HPDE6-E6E7 (cell line): Measurements from ENCODE around the gene NT5DC4.

Experiments
- DNase-seq: peaks from one replicate; pipeline ENCODE4 v3.0.0; 2011; ENCODE audit warnings: missing footprints; ENCODE audit errors: extremely low spot score

The NT5DC4 gene

DNA sequence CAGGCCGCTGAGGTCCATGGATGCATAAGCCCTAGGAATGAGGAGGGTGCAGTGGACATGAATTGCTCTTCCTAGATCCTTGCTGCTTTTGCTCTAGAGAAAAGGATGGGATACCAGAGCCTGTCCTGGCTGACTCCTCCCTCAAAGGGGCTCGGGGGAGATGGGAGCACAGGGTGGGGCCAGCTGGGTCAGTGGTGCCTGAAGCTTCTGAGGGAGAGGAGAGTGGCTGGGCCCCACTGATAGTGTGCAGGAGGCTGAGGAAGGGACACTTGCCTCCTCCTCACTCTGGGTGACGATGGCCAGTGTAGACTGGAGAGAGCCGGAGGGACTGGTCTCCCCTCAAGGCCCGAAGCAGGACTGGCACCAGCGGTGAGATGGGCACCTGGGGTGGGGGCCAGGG lies at the start of gene NT5DC4:
TSS of gene NT5DC4 (plus strand) at position 236 of the 400 bp plus-strand sequence. CDS start at position 296, 60 bp downstream.
- no peak for DNase-seq

DNA sequence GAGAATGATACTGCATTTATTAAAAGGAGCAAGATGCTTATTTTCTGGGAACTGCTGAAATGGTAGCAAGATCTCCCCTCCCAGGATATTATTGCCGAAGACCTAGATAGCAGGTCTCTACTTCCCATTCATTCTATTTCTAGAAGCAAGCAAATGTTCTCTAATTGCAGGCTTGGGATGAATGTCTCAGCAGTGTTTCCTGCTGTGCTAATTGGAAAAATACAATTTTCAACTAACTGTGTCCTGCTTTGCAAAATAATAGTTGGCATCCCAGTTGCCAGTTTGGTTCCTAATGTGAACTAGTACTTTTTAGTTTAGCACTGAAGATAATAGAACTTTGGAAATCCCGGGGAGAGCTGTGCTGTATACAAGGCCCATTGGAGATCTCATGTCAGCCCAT lies 49.0 kb upstream of the NT5DC4 start:
- no peak for DNase-seq

DNA sequence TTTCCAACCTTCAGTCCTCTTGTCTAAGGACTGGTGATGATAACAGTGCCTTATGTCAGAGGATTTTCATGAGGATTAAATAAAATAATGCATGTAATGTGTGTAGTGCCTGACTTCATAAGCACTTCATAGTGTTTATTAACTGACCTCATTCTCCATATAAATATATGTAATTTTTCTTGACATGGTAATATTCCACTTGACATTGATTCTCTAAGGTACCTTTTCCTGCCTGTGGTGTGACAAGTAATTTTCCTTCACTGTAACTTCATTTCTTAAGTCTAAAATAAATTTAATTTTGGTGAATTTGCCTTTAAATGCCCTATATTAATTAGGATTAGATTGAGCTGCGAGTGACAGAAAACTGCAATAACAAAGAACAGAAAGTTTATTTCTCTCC lies 47.8 kb upstream of the NT5DC4 start:
- DNase-seq: no peak

DNA sequence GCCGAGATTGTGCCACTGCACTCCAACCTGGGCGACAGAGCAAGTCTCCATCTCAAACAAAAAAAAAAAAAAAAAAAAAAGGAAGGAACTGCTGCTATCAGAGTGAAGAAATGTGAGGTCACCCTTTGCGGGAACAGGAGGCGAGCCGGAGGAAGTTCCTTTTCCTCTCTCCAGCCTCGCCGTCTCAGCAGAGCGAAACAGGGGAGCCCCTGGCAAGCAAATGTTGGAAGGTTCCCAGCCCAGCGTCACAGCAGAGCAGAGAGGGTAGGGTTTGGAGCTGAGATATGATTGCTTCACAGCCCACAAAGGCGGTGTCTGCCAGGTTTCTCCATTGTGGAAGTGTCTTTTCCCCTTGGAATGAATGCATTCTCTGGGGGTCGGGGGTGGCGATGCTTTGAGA lies 46.6 kb upstream of the NT5DC4 start:
- no peak for DNase-seq

DNA sequence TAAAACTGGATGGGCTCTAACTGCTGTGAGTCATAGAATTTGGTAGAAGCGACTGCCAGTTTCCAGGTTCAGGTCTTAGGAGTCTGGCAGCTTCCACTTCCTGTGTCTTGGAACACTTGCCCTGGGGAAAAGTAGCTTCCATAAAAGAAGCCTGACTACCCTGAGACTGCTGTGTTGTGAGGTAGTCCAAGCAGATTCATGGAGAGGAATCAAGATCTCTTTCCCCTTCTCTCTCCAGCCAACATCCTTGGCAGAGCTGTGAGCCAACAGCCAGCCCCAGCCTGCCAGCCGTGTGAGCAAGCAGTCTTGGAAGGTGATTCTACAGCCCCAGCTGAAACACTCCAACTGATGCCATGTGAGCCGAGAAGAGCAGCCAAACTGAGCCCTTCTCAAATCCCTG lies 41.3 kb upstream of the NT5DC4 start:
- no peak for DNase-seq

DNA sequence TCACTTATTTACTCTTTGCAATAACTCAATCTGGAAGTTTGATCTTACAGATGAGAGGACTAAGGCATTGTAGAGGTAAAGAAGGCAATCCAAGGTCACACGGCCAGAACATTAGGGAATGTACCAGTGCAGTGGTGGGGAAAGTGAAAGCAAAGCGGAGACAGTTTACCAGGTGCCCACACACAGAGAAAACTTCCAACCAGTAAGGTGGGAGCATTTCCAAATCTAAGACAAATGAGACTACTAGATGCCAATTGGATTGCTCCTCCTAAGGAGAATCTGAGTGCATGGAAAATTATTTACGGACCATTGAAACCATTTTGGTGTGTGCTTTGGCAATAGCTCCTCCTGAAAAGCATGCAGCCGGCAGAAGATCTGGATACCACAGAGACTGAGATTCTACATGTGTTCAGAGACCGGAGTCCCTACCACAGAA lies 40.1 kb upstream of the NT5DC4 start:
- DNase-seq: no peak

DNA sequence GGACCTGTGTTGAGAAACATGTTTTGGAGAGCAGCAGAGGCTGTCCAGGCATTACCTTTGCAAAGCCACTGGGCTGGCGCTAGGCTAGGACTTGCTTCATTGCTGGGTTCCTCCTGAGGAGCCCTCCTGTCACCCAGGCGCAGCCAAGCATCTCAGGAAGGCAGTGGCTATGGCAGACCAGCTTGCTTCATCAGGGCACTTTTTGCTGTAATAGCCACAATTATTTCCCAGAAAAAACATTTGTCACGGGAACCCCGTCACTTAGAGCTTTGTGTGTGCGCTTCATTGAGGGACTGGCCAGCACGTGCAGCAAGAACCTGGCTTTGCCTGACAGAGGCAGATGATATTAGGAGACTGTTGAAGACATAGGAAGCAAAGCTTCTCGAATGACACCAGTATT lies 38.7 kb upstream of the NT5DC4 start:
- DNase-seq: no peak

DNA sequence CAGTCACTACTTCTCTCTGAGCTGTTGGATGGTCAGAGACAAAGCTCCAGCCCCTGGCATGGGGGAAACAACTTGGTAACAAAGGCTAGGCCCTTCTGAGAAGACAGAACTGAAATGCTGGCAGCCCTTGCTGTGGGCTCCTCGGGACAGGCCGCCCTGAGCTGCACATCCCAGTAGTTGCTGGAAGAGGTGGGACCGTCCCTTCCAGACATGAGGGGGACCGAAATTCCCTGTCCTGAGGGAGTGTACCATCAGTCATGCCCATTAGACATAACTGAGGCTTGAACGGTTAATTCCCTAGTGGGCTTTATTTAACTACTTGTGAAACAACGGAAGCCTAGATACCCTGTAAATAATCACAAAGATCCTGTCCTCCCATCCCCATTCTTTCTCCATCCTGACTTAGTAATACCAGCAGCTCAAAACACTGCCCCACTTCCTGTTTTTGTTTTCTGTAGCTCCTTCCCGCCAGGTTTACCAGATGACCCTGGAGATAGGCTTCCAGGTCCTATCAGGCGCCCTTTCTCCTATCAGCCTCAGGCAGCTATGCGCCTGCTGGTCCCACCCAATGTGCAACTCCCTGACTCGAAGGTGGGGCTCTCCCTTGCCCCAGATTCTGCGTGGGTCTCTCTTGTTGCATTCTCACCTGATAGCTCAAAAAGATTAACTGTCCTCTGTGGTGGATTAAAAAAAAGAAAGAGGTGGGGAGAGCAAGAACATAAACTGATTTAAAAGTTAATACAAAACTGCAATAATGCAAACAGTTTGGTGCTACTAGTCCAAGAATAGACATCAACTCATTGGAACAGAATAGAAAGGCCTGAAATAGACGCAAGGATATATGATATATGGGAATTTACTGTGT lies 37.0 kb upstream of the NT5DC4 start:
- DNase-seq: no peak

DNA sequence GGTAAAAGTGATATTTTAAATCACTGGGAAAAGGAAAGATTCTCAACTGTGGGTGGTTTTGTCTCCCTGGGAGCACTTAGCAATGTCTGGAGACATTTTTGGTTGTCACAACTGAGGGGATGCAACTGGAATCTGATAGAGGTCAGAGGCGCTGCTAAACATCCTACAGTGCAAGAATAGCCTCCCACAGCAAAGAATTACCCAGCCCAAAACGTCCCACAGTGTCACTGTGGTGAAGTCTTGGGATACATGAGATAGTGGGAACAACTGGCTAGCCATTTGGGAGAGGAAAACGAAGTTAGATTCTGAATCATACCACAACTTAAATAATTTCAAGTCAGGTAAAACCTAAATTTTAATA lies 36.4 kb upstream of the NT5DC4 start:
- no peak for DNase-seq

DNA sequence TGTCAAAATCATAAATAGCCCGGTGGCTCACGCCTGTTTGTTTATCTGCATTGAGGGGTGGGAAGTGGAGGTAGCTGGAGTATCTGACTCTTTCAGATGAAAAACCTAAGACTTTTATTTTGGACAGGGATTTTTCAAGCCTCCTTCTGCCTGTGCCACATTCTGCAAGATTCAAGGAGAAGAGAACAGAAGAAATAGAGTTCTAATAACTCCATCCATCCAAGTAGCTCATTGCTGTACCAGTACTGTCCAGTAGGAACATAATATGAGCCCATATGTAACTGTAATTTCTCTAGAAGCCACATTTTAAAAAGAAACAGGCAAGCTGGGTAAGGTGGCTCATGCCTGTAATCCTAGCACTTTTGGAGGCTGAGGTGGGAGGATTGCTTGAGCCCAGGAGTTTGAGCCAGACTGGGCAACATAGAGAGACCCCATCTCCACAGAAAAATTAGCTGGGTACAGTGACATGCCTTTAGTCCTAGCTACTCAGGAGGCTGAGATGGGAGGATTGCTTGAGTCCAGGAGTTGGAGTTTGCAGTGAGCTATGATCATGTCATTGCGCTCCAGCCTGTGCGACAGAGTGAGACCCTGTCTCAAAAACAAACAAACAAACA lies 35.4 kb upstream of the NT5DC4 start:
- DNase-seq: no peak

DNA sequence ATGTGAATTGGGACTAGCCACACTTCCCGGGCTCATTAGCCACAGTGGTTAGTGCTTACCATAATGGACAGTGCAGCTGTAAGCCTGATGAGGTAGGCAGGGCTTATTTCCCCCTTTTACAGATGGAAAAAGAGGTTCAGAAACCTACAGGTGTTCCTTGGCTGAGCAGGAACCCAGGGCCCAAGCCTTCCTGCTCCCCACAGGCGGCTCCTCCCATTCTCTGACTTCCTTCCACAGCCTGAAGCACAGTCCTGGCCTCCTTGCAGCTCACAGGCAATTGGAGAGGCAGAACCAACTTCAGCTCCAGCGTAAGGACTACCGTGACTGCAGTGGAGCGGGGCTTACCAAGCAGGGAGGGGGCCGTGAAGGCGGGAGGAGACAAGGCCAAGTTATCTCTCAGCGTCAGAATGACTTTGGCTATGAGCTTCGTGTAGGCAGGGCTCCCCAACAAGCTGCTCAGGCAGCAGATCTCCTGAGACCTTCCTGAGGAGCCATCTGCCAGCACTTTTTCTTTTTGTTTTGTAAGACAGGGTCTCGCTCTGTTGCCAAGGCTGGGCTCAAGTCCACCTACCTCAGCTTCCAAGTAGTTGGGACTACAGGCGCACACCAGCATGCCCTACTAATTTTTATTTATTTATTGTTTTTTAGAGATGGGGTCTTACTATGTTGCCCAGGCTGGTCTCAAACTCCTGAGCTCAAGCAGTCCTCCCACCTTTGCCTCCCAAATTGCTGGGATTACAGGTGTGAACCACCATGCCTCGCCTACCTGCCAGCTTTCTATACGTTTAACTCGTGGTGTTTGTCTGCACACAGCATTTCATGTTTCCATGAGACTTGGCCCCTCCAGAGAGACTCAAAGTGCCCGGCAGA lies 34.2 kb upstream of the NT5DC4 start:
- no peak for DNase-seq

DNA sequence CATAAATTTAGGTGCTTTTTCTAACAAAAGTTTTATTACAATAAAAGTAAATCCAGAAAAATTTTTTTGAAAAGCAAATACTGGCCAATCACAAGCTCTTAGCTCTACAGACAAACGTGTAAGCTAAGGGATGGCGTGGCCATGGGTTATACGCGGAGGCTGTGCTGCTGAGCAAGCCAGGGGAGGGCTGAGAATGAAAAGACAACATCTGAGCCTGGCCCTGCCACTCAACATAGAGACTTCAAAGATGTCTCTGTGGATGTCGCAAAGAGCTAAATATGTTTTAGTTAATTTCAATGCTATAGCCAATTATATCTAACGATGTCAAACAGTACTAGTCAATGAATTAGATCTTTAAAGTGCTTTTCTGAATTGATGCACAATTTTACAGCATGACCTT lies 33.3 kb upstream of the NT5DC4 start:
- DNase-seq: no peak

DNA sequence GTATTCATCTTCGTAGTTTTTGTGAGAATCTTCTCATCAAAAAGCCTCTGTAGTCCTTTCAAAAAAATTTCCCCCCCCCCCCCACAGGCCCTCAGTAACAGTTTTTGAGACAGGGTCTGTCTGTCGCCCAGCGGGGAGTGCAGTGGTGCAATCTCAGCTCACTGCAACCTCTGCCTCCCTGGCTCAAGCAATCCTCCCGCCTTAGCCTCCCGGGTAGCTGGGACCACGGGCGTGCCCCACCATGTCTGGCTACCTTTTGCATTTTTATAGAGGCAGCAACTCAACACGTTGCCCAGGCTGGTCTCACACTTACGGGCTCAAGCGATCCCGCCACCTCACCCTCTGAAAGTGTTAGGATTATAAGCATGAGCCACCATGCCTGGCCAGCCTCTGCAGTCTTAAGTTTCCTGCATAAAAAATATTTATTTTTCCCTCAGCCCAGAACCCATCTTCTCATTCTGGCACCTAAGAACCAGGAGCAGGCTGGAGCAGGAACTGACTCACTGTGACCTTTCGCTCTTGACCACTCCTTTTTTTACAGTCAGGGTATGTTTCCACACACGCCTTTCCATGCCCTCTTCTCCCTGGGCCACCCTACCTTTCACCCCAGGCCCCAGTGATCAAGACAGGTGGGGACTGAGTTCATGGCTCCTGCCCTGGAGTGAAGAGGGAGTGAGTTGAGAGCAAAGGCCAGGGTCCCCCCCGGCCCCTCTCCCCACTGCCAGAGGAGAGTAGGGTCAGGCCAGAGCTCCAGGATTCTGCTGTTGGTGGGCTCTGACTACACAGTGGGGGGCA lies 32.5 kb upstream of the NT5DC4 start:
- no peak for DNase-seq

DNA sequence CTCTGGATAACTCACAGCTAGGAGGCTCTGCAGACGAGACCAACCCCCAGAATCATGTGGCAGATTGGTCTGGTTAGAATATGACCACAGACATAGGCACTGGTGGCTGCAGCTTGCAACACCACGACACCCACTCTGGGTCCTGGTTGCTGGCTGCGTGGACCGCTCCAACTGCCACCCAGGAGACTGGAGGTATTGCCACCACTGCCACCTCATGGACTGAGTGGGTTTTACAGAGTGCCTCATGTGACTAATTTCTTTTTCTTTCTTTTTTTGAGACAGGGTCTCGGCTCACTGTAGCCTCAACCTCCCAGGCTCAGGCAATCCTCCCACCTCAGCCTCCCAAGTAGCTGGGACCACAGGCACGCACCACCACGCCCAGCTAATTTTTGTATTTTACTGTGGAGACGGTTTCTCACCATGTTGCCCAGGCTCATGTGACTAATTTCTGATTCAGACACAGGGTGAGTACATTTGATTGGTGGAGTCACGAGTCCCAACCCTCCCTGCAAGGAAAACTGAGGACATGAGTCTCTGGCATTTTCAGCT lies 29.9 kb upstream of the NT5DC4 start:
- DNase-seq: no peak

DNA sequence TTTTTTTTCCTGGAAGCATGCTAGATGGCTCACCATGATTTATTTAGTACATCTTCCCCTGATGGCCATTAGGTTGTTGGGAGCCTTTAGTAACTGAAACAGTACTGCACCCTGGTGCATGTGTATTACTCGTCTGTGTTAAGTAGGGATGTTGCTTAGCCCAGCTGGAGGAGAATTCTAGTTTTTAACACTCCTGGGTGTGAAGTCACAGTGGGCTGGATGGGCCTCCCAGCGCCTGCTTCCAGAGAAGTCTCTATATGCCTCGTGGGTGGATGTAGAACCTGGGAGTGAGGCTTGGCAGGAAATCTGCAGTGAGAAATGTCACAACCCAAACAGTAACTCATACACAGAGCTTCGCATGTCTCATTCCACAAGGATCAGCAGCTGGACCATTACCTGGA lies 28.9 kb upstream of the NT5DC4 start:
- DNase-seq: no peak

DNA sequence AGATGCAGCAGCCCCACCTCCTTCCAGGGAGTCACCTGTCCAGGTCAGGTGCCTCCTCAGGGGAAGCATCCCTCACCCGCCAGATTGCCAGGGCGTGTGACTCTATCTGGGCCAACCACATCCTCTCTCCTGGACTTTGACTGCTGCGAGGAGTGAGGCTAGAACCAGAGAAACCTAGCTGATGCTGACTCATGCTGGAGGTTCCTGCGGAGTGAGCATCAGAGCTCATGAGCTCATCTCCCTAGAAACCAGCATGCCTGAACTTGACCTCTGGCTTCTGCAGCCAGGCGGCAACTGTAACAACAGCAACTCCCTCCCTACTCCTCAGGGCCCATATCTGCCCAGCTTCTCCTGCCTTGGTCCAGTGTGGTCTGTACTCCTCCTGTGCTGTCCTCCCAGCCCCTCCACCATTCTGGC lies 28.3 kb upstream of the NT5DC4 start:
- peak; percentile 98 for DNase-seq

DNA sequence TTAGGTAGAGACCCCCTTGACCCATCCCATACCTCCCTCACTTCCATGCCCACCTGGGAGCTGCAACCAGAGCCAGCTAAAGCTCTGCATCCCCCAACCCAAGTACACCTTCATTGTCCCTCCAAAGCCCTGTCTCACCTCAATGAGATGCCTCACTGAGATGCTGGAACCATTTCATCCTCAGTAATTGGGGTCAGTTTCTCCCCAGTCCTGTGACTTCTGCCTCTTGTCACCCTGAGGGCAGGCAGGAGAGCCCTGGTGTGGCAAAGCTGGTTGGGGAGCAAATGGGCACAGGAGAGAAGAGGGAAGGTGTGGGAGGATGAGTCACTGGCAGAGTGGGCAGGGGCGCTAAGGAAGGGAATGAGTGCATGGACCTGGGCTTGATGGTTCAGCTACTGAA lies 27.9 kb upstream of the NT5DC4 start:
- DNase-seq: no peak

DNA sequence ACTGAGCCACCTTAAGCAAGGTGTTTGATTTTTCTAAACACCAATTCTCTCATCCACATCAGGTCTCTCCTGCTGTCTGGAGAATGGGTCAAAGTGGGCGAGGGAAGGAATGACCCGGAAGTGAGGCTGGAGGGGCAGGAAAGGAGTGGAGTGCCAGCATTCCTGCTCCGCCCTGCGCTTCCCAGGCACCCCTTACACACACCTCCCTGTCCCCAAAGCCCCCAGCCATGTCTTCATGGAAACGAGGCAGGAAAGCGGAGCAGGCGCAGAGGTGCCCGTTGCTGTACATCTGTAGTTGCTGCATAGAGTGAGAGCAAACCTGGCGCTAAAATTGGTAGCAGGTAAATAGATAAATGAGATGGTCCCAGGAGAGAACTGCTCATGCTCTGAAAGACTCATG lies 27.2 kb upstream of the NT5DC4 start:
- no peak for DNase-seq

DNA sequence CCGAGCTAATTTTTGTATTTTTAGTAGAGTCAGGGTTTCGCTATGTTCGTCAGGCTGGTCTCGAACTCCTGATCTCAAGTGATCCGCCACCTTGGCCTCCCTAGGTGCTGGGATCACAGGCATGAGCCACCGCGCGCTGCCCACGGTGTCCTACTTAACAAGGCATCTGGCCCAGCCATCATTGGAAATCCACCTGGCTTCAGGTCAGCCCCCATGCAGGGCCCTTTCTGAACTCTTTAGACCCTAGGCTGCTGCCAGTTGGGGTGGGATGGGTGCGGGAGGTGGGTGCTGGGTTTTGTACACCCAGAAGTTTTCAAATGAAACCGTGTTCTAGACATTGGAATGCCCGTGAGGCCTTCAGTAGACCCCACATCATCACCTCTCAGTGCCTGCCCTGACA lies 26.6 kb upstream of the NT5DC4 start:
- DNase-seq: no peak

DNA sequence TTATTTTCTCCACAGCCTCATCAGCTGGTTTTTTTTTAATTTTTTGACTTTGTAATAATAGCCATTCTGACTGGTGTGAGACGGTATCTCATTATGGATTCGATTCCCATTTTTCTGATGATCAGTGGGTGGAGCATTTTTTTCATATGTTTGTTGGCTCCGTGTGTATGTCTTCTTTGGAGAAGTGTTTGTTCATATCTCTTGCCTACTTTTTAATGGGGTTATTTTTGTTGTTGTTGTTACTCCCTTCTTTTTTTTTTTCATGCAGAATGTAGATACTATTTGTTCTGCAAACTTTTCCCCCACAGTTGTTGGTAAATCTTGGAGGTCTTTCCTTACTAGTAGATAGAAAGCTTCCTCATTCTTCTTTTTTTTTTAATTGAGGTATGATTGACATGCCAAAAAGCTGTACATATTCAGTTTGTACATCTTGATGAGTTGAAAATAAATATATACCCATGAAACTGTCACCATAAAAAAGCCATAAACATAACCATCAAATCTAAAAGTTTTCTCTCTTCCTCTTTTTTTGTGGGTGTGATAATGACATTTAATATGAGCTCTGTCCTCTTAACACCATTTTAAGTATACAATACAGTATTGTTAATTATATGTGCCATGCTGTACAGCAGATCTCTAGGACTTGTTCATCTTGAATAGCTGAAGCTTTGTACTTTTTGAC lies 21.8 kb upstream of the NT5DC4 start:
- DNase-seq: no peak
